Neural progenitor cell (in vitro differentiated cells): ENCODE data around the gene RALGDS.

Source experiments
- EZH2 ChIP-seq: fragments of 200-600 bp; sonication (generic); IDR thresholded peaks from 2 replicates; pipeline ENCODE4 v1.6.1; 2017; ENCODE audit warnings: antibody characterized with exemption, mild to moderate bottlenecking, moderate library complexity
- EZH2phosphoT487 ChIP-seq: fragments of 200-600 bp; sonication (generic); IDR thresholded peaks from 2 replicates; pipeline ENCODE4 v1.6.1; 2017; ENCODE audit warnings: antibody characterized with exemption
- TF ChIP-seq, protein P1 (sequence below): fragments of 200-600 bp; sonication (generic); IDR thresholded peaks from 2 replicates; pipeline ENCODE4 v1.5.1; 2017; ENCODE audit warnings: antibody characterized with exemption, mild to moderate bottlenecking

DNA sequence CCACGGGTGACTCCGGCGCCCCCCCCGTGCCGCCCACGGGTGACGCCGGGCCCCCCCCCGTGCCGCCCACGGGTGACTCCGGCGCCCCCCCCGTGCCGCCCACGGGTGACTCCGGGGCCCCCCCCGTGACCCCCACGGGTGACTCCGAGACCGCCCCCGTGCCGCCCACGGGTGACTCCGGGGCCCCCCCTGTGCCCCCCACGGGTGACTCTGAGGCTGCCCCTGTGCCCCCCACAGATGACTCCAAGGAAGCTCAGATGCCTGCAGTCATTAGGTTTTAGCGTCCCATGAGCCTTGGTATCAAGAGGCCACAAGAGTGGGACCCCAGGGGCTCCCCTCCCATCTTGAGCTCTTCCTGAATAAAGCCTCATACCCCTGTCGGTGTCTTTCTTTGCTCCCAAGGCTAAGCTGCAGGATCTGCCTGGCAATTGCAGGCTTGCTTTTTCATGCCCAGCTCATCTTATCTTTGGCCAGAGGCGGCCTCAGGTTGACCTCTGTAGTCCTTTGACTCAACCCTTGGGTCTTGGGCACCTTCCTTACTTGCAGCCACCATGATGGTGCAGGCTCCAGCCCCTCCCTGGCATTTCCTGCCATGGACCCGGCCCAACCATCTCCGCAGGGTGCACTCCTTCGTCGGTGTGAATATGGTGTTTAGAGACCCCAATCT is 49.4 kb downstream of the RALGDS start:
- TF ChIP-seq EZH2 (no peak), EZH2phosphoT487 (no peak)
- TF ChIP-seq, protein P1, sequence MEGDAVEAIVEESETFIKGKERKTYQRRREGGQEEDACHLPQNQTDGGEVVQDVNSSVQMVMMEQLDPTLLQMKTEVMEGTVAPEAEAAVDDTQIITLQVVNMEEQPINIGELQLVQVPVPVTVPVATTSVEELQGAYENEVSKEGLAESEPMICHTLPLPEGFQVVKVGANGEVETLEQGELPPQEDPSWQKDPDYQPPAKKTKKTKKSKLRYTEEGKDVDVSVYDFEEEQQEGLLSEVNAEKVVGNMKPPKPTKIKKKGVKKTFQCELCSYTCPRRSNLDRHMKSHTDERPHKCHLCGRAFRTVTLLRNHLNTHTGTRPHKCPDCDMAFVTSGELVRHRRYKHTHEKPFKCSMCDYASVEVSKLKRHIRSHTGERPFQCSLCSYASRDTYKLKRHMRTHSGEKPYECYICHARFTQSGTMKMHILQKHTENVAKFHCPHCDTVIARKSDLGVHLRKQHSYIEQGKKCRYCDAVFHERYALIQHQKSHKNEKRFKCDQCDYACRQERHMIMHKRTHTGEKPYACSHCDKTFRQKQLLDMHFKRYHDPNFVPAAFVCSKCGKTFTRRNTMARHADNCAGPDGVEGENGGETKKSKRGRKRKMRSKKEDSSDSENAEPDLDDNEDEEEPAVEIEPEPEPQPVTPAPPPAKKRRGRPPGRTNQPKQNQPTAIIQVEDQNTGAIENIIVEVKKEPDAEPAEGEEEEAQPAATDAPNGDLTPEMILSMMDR = no peak
